Activated T-helper 1 cell treated with Interleukin-2 at 50 U/mL for 16 hours (primary cell): ENCODE results near the gene JMJD1C.
"Not testable (repeated sequence)": the region's sequence is repeated elsewhere in the genome, so short reads cannot be mapped to it uniquely, and the experiment has no call there.

Source experiments
- DNase-seq: peaks from one replicate; pipeline ENCODE4 v3.0.0-alpha.2; 2020; ENCODE audit warnings: low read depth

The JMJD1C gene

GRCh38 chr10:63260860-63261251 lies 204.9 kb downstream of the JMJD1C start:
- DNase-seq, result no peak

GRCh38 chr10:63260103-63260859 lies 205.5 kb downstream of the JMJD1C start:
- no peak for DNase-seq

- no peak for DNase-seq
These were observed 206.7 kb downstream of the JMJD1C start for GRCh38 chr10:63258920-63259678.

GRCh38 chr10:63257778-63258177 lies 208.0 kb downstream of the JMJD1C start:
- DNase-seq, result no peak

GRCh38 chr10:63256009-63256773 lies 209.6 kb downstream of the JMJD1C start:
- DNase-seq, result no peak

- DNase-seq, result no peak
These were observed 210.5 kb downstream of the JMJD1C start for GRCh38 chr10:63255316-63255715.

GRCh38 chr10:63253040-63253439 lies 212.7 kb downstream of the JMJD1C start:
- no peak for DNase-seq

GRCh38 chr10:63252095-63252762 lies 213.5 kb downstream of the JMJD1C start:
- no peak for DNase-seq

GRCh38 chr10:63250032-63250431 lies 215.7 kb downstream of the JMJD1C start:
- no peak for DNase-seq

- no peak for DNase-seq
These were observed 218.0 kb downstream of the JMJD1C start for GRCh38 chr10:63247771-63248170.

- no peak for DNase-seq
These were observed 219.4 kb downstream of the JMJD1C start for GRCh38 chr10:63246356-63246755.

GRCh38 chr10:63241841-63242281 lies 223.9 kb downstream of the JMJD1C start:
- no peak for DNase-seq

- DNase-seq, result no peak
These were observed 225.0 kb downstream of the JMJD1C start for GRCh38 chr10:63240807-63241206.

GRCh38 chr10:63238501-63238900 lies 227.3 kb downstream of the JMJD1C start:
- no peak for DNase-seq

- DNase-seq, result no peak
These were observed 228.4 kb downstream of the JMJD1C start for GRCh38 chr10:63237396-63237795.

GRCh38 chr10:63236113-63236935 lies 229.5 kb downstream of the JMJD1C start:
- DNase-seq, result no peak

- not testable (repeated sequence) for DNase-seq
These were observed 230.6 kb downstream of the JMJD1C start for GRCh38 chr10:63235136-63235535.

- no peak for DNase-seq
These were observed 236.6 kb downstream of the JMJD1C start for GRCh38 chr10:63229161-63229560.

GRCh38 chr10:63228237-63228636 lies 237.5 kb downstream of the JMJD1C start:
- DNase-seq, result no peak

- no peak for DNase-seq
These were observed 238.4 kb downstream of the JMJD1C start for GRCh38 chr10:63227207-63227895.

GRCh38 chr10:63224241-63224640 lies 241.5 kb downstream of the JMJD1C start:
- DNase-seq, result no peak
